GM12878 (cell line): ENCODE measurements around the gene SACS. TPM values are rescaled to one million over a fixed set of nuclear protein-coding genes. Genes with fewer than 3 reads are reported as not detected.

Experiments
- ATAC-seq: fragments of 200-7000 bp; cut with Tn5 transposase; 3 replicates; pipeline ENCODE4 v1.9.1; 2020; ENCODE audit warnings: mild to moderate bottlenecking, moderate library complexity
- BruUV-seq: library from RNA; stranded (reverse); fragments of 400-500 nt; replicated peaks from 2 replicates; lab custom pipeline; 2021; lab: Mats Ljungman, UMichigan
- CTCF ChIA-PET: fragments of 300-600 bp; sonication (Branson Sonifier 250); formaldehyde crosslinking; extraction: SDS; loops from one replicate; lab custom pipeline; 2021; ENCODE audit warnings: inconsistent platforms; lab: Yijun Ruan, JAX
- POLR2A ChIA-PET: fragments of 350-600 bp; formaldehyde crosslinking; extraction: SDS; loops from one replicate; lab custom pipeline; 2021; ENCODE audit warnings: inconsistent platforms; lab: Charles Lee
- RAD21 ChIA-PET: fragments of 300-600 bp; sonication (Branson Sonifier 250); formaldehyde crosslinking; loops from one replicate; lab custom pipeline; 2023; ENCODE audit warnings: antibody characterized with exemption; ENCODE audit not compliant: unreplicated experiment; lab: Charles Lee
- SMC1A ChIA-PET: fragments of 300-600 bp; sonication (Branson Sonifier 250); formaldehyde crosslinking; loops from one replicate; lab custom pipeline; 2023; ENCODE audit not compliant: unreplicated experiment, uncharacterized antibody; lab: Charles Lee
- DNase-seq: peaks from one replicate; pipeline ENCODE4 v3.0.0-alpha.2; 2011; ENCODE audit warnings: low read depth, low spot score
- FAIRE-seq: peaks from 3 replicates; lab custom pipeline; 2011; peaks lifted over from hg19 to GRCh38; lab: Jason Lieb, UNC
- H2AFZ ChIP-seq: 2 replicates; pipeline ENCODE4 v1.6.0; 2011; ENCODE audit warnings: low read depth, low read length, control low read depth; ENCODE audit not compliant: control insufficient read depth
- H3K27ac ChIP-seq: 2 replicates; pipeline ENCODE4 v1.5.1; 2011; ENCODE audit warnings: control low read depth; ENCODE audit not compliant: control insufficient read depth, insufficient read depth
- H3K27me3 ChIP-seq, 2 experiments: replicated peaks in 1 of 2; 2 replicates each; pipeline versions ENCODE4 v1.6.0 to v1.6.1; 2011; ENCODE audit warnings: low read length in 1 of 2; ENCODE audit not compliant: control insufficient read depth in 2 of 2, insufficient read depth in 2 of 2
- H3K36me3 ChIP-seq, 2 experiments: 2 replicates each; pipeline ENCODE4 v1.5.1; 2011; ENCODE audit warnings: low read length in 1 of 2; ENCODE audit not compliant: control insufficient read depth in 2 of 2, insufficient read depth in 2 of 2
- H3K4me1 ChIP-seq: 2 replicates; pipeline ENCODE4 v1.6.1; 2011; ENCODE audit warnings: mild to moderate bottlenecking, low read length, moderate library complexity, mixed read lengths; ENCODE audit not compliant: control insufficient read depth, insufficient read depth
- H3K4me2 ChIP-seq: 2 replicates; pipeline ENCODE4 v1.6.0; 2011; ENCODE audit warnings: control low read depth; ENCODE audit not compliant: control insufficient read depth, insufficient read depth
- H3K4me3 ChIP-seq: fragments of 200-600 bp; sonication (generic); 2 replicates; pipeline ENCODE4 v1.5.1; 2016
- H3K79me2 ChIP-seq: 2 replicates; pipeline ENCODE4 v1.6.0; 2011; ENCODE audit warnings: low read length; ENCODE audit not compliant: control insufficient read depth, insufficient read depth
- H3K9ac ChIP-seq: 2 replicates; pipeline ENCODE4 v1.8.0; 2011; ENCODE audit warnings: low read length, control low read depth, mixed read lengths; ENCODE audit not compliant: control insufficient read depth, insufficient read depth
- H3K9me3 ChIP-seq: replicated peaks from 3 replicates; pipeline ENCODE4 v1.5.1; 2011; ENCODE audit warnings: mild to moderate bottlenecking, low read length; ENCODE audit not compliant: control insufficient read depth, insufficient read depth
- H4K20me1 ChIP-seq: 2 replicates; pipeline ENCODE4 v1.6.0; 2011; ENCODE audit not compliant: control insufficient read depth, insufficient read depth
- BHLHE40 ChIP-seq, 2 experiments: fragments of 450-650 bp in 1 of 2; IDR thresholded peaks; 2 replicates each; pipeline ENCODE4 v1.6.1; 2011 to 2017; ENCODE audit warnings: low read depth in 2 of 2, borderline replicate concordance in 1 of 2, improper control_type of control experiment in 1 of 2, low read length in 1 of 2, mild to moderate bottlenecking in 1 of 2
- EGR1 ChIP-seq, 2 experiments: IDR thresholded peaks; 1 replicate in 1 of 2; 2 replicates in 1 of 2; pipeline ENCODE4 v1.6.1; 2011 to 2012; ENCODE audit warnings: low read depth in 2 of 2, low read length in 2 of 2, borderline replicate concordance in 1 of 2, mild to moderate bottlenecking in 1 of 2, moderate library complexity in 1 of 2
- EZH2 ChIP-seq: IDR thresholded peaks from 2 replicates; pipeline ENCODE4 v1.6.1; 2012; ENCODE audit warnings: low read depth, mild to moderate bottlenecking, control low read depth, inconsistent platforms, low read length, borderline replicate concordance; ENCODE audit not compliant: control insufficient read depth
- FOXM1 ChIP-seq: IDR thresholded peaks from 2 replicates; pipeline ENCODE4 v1.6.1; 2012; ENCODE audit warnings: low read depth, mild to moderate bottlenecking, inconsistent platforms, low read length, moderate library complexity
- GABPA ChIP-seq: IDR thresholded peaks from 2 replicates; pipeline ENCODE4 v1.6.1; 2014; ENCODE audit warnings: antibody characterized with exemption, low read depth, mild to moderate bottlenecking, inconsistent platforms
- HDAC6 ChIP-seq: fragments of 200-600 bp; sonication (generic); IDR thresholded peaks from one replicate; pipeline ENCODE4 v1.8.0; 2017; ENCODE audit warnings: antibody characterized with exemption; ENCODE audit not compliant: unreplicated experiment
- PAX5 ChIP-seq: IDR thresholded peaks from 2 replicates; pipeline ENCODE4 v1.6.1; 2011; ENCODE audit warnings: low read depth, low read length, borderline replicate concordance
- RUNX3 ChIP-seq: IDR thresholded peaks from 2 replicates; pipeline ENCODE4 v1.6.1; 2012; ENCODE audit warnings: low read length, inconsistent platforms
- ZNF622 ChIP-seq: fragments of 450-650 bp; IDR thresholded peaks from 2 replicates; pipeline ENCODE4 v1.6.1; 2017; ENCODE audit warnings: mild to moderate bottlenecking, inconsistent platforms
- WGBS: methylation state at CpG from one replicate; pipeline ENCODE4 v1.1.6; 2016; ENCODE audit warnings: low lambda C conversion rate; ENCODE audit not compliant: insufficient replicate concordance, insufficient coverage; ENCODE audit errors: missing lambda C conversion rate; 5-methylcytosine and 5-hydroxymethylcytosine counted together
- in situ Hi-C: fragments of 300-500 bp; cut with MboI; formaldehyde crosslinking; loops from 9 replicates; pipeline ENCODE4 v1.14.3; 2018; ENCODE audit warnings: mixed read lengths
- intact Hi-C: fragments of 100-400 bp; cut with micrococcal nuclease; formaldehyde crosslinking; loops from one replicate; pipeline ENCODE4 v1.14.2; 2022; ENCODE audit not compliant: unreplicated experiment
- polyA plus RNA-seq, 11 experiments: library from polyadenylated mRNA; depleted of rRNA in 4 of 11; unstranded in 6 of 11; stranded (reverse) in 5 of 11; fragments of >200 nt; fragmentation: Nextera tagmentation in 4 of 11; fragmentation: Illumina TruSeq in 1 of 11; extraction: Ambion mirVana in 4 of 11; extraction: Trizol in 1 of 11; gene quantifications; 1 replicate in 1 of 11; 2 replicates in 10 of 11; pipeline versions ENCODE4 v1.2.1 to v1.2.3, GENCODE V29; 2011 to 2016; ENCODE audit warnings: inconsistent platforms in 2 of 11, missing spikeins in 2 of 11, low read depth in 1 of 11
- total RNA-seq, 4 experiments: library from RNA; depleted of rRNA in 3 of 4; stranded (reverse); fragments of >200 nt in 3 of 4; fragmentation: Illumina TruSeq in 1 of 4; extraction: Trizol in 1 of 4; gene quantifications; 2 replicates each; pipeline versions ENCODE4 v1.2.1 to v1.2.3, GENCODE V29; 2013 to 2021
- TF ChIP-seq, protein P1 (sequence below): fragments of 450-650 bp; formaldehyde crosslinking; IDR thresholded peaks from 2 replicates; pipeline ENCODE4 v1.5.0; 2022; ENCODE audit warnings: mild to moderate bottlenecking, missing genetic modification characterization

SACS gene
- total and polyA plus RNA-seq, 10 of the 15 experiments (the other 5 are each of a cell fraction or from before 2014, with no cell fraction given) = 9.9 to 74.9 (median 22.1) TPM

- Histone ChIP-seq H3K4me1 (no peaks in the 10 kb centered on the region), H3K36me3 (no peaks in the 10 kb centered on the region), H3K4me3 (no peak overlapping the region), H3K4me2 (no peak overlapping the region), H3K27me3 (no peaks in the 10 kb centered on the region), H2AFZ (no peak overlapping the region), H3K27ac (no peak overlapping the region), H3K9me3 (no peaks in the 10 kb centered on the region; the same call in 2 of the 3 replicates), H3K9ac (no peak overlapping the region), H4K20me1 (no peaks in the 10 kb centered on the region), H3K79me2 (no peaks in the 10 kb centered on the region)
- no peak for FAIRE-seq
- BruUV-seq = no TSS peak
- POLR2A ChIA-PET = interaction anchor here (0.6 kb wide), 1 partner anchor 498 kb away, joined by 3 read pairs; no protein-coding TSS in a partner anchor
- ATAC-seq = no peak
- intact Hi-C loops (no loop called here), in situ Hi-C loops (no loop called here)
- RAD21 ChIA-PET = no interaction called here
- TF ChIP-seq ZNF622 = no peak
- no peak for TF ChIP-seq GABPA
- TF ChIP-seq RUNX3 = no peak
- TF ChIP-seq EGR1 (IDR thresholded peaks at IDR 0.05; ENCODE audit: borderline replicate concordance in 1 of 2, low read depth in 2 of 2, low read length in 2 of 2) = no peak
- TF ChIP-seq EZH2 = no peak
- TF ChIP-seq, protein P1, sequence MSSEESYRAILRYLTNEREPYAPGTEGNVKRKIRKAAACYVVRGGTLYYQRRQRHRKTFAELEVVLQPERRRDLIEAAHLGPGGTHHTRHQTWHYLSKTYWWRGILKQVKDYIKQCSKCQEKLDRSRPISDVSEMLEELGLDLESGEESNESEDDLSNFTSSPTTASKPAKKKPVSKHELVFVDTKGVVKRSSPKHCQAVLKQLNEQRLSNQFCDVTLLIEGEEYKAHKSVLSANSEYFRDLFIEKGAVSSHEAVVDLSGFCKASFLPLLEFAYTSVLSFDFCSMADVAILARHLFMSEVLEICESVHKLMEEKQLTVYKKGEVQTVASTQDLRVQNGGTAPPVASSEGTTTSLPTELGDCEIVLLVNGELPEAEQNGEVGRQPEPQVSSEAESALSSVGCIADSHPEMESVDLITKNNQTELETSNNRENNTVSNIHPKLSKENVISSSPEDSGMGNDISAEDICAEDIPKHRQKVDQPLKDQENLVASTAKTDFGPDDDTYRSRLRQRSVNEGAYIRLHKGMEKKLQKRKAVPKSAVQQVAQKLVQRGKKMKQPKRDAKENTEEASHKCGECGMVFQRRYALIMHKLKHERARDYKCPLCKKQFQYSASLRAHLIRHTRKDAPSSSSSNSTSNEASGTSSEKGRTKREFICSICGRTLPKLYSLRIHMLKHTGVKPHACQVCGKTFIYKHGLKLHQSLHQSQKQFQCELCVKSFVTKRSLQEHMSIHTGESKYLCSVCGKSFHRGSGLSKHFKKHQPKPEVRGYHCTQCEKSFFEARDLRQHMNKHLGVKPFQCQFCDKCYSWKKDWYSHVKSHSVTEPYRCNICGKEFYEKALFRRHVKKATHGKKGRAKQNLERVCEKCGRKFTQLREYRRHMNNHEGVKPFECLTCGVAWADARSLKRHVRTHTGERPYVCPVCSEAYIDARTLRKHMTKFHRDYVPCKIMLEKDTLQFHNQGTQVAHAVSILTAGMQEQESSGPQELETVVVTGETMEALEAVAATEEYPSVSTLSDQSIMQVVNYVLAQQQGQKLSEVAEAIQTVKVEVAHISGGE (CRISPR knock-in tag) = no peak
- no peak for TF ChIP-seq HDAC6
- no peak for TF ChIP-seq FOXM1
- no peak for TF ChIP-seq BHLHE40 (IDR thresholded peaks at IDR 0.05; ENCODE audit: borderline replicate concordance in 1 of 2, low read depth in 2 of 2, low read length in 1 of 2)
- TF ChIP-seq PAX5 = no peak
- no peak for DNase-seq
- WGBS = 29% methylated on average over 3 of the region's 3 CpGs
- SMC1A ChIA-PET = no interaction called here
- CTCF ChIA-PET = no interaction called here
Observed at GRCh38 chr13:23392313-23392712, 41.2 kb downstream of the SACS start.
